Natural killer cell (primary cell): ENCODE measurements around the gene PAOX. TPM values are rescaled to one million over a fixed set of nuclear protein-coding genes. Genes with fewer than 3 reads are reported as not detected.

Experiments used
- ATAC-seq, 3 donors: fragments of 150-1000 bp in 2 of 3; fragments of 200-7000 bp in 1 of 3; cut with Tn5 transposase; 1 replicate in 1 of 3; 2 replicates in 2 of 3; pipeline ENCODE4 v1.10.0; 2021; ENCODE audit warnings: mild to moderate bottlenecking in 2 of 3, moderate library complexity in 2 of 3
- DNase-seq, 2 donors: peaks; one replicate each; pipeline versions ENCODE4 v3.0.0 to v3.0.0-alpha.2; 2013 to 2021; ENCODE audit warnings: mixed read lengths in 1 of 2
- H3K27ac ChIP-seq: one replicate; pipeline ENCODE4 v1.5.1; 2013; ENCODE audit warnings: mild to moderate bottlenecking, low read length
- H3K27me3 ChIP-seq: one replicate; pipeline ENCODE4 v1.6.1; 2013; ENCODE audit warnings: low read length; ENCODE audit not compliant: control insufficient read depth, insufficient read depth
- H3K36me3 ChIP-seq: one replicate; pipeline ENCODE4 v1.6.1; 2013; ENCODE audit warnings: low read length; ENCODE audit not compliant: control insufficient read depth, insufficient read depth
- H3K4me1 ChIP-seq: one replicate; pipeline ENCODE4 v1.6.1; 2013; ENCODE audit warnings: low read length; ENCODE audit not compliant: control insufficient read depth, insufficient read depth
- H3K4me3 ChIP-seq: one replicate; pipeline ENCODE4 v1.5.1; 2013; ENCODE audit warnings: low read length
- H3K9me3 ChIP-seq: one replicate; pipeline ENCODE4 v1.6.1; 2013; ENCODE audit warnings: low read length; ENCODE audit not compliant: control insufficient read depth, insufficient read depth
- H3K27ac Mint-ChIP-seq, 2 donors: one replicate each; pipeline ENCODE4 v1.8.0; 2022; ENCODE audit warnings: mild to moderate bottlenecking in 2 of 2, mixed read lengths in 2 of 2, moderate library complexity in 1 of 2
- H3K27me3 Mint-ChIP-seq, 2 donors: one replicate each; pipeline ENCODE4 v1.8.0; 2022; ENCODE audit warnings: low read depth in 2 of 2, mixed read lengths in 2 of 2
- H3K36me3 Mint-ChIP-seq: one replicate; pipeline ENCODE4 v1.8.0; 2022; ENCODE audit warnings: mixed read lengths
- H3K4me1 Mint-ChIP-seq, 2 donors: one replicate each; pipeline ENCODE4 v1.8.0; 2022; ENCODE audit warnings: mixed read lengths in 2 of 2
- H3K4me3 Mint-ChIP-seq: one replicate; pipeline ENCODE4 v1.8.0; 2022; ENCODE audit warnings: mild to moderate bottlenecking, moderate library complexity, mixed read lengths
- H3K9me3 Mint-ChIP-seq, 2 donors: one replicate each; pipeline ENCODE4 v1.8.0; 2022; ENCODE audit warnings: mixed read lengths in 2 of 2
- CTCF ChIP-seq: fragments of 200-600 bp; IDR thresholded peaks from one replicate; pipeline ENCODE4 v1.8.0; 2022; ENCODE audit warnings: antibody characterized with exemption
- WGBS: methylation state at CpG from one replicate; pipeline ENCODE4 v1.1.7; 2013; ENCODE audit warnings: missing lambda C conversion rate; ENCODE audit not compliant: insufficient coverage; 5-methylcytosine and 5-hydroxymethylcytosine counted together
- intact Hi-C: fragments of 100-400 bp; cut with micrococcal nuclease; formaldehyde crosslinking; loops from one replicate; pipeline ENCODE4 v1.14.2; 2022
- total RNA-seq, 4 donors: library from RNA; stranded (reverse); fragments of 120-200 nt in 1 of 4; gene quantifications; one replicate each; pipeline versions ENCODE4 v1.2.3 to v1.2.4, GENCODE V29; 2013 to 2022

PAOX gene
- total RNA-seq, 3 donors from 2014 or later (not counting 1 experiment from before 2014, with no cell fraction given), result 4.2 to 5.8 (median 5.5) TPM

GRCh38 chr10:133334503-133335245 is 44.4 kb upstream of the PAOX start:
- 23% methylated on average over 51 of the region's 51 CpGs for WGBS
- H3K27me3 ChIP-seq, result peaks cover 13% of the 10 kb centered on the region
- peaks cover 20 to 26% of the 10 kb centered on the region in 2 donors for H3K27me3 Mint-ChIP-seq
- intact Hi-C loops, result no loop called here
- peak overlapping the region; percentile 52 for H3K27ac ChIP-seq
- H3K4me1 ChIP-seq, result peaks cover 42% of the 10 kb centered on the region
- no peaks in the 10 kb centered on the region for H3K9me3 ChIP-seq
- H3K27ac Mint-ChIP-seq, result peak overlapping the region; percentile 67 to 90
- ATAC-seq (peak in 2 of 3 donors; percentile 19 to 47), DNase-seq (peak in 1 of 2 donors; percentile 65)
- no peaks in the 10 kb centered on the region for H3K9me3 Mint-ChIP-seq
- H3K36me3 ChIP-seq, result no peaks in the 10 kb centered on the region
- H3K36me3 Mint-ChIP-seq, result no peaks in the 10 kb centered on the region
- H3K4me1 Mint-ChIP-seq, result peaks cover 4 to 11% of the 10 kb centered on the region in 2 donors
- H3K4me3 Mint-ChIP-seq, result peak overlapping the region; percentile 83
- peak overlapping the region; percentile 50 for H3K4me3 ChIP-seq
- no peak for TF ChIP-seq CTCF

GRCh38 chr10:133335246-133336117 is 43.6 kb upstream of the PAOX start:
- Histone ChIP-seq H3K36me3 (no peaks in the 10 kb centered on the region), H3K27me3 (peaks cover 13% of the 10 kb centered on the region), H3K27ac (peak overlapping the region; percentile 52), H3K9me3 (no peaks in the 10 kb centered on the region), H3K4me3 (peak overlapping the region; percentile 50), H3K4me1 (peaks cover 37% of the 10 kb centered on the region)
- Mint-ChIP-seq H3K4me1 (peaks cover 0 to 7% of the 10 kb centered on the region in 2 donors), H3K4me3 (peak overlapping the region; percentile 59), H3K27me3 (peaks cover 17 to 22% of the 10 kb centered on the region in 2 donors), H3K27ac (peak overlapping the region; percentile 67 to 90), H3K9me3 (no peaks in the 10 kb centered on the region), H3K36me3 (no peaks in the 10 kb centered on the region)
- DNase-seq (peak; percentile 78 to 96), ATAC-seq (peak; percentile 41 to 51 (median 46))
- 2% methylated on average over 74 of the region's 75 CpGs for whole genome bisulfite sequencing
- no peak for TF ChIP-seq CTCF
- intact Hi-C loops, result no loop called here

GRCh38 chr10:133336118-133336576 is 42.9 kb upstream of the PAOX start:
- Mint-ChIP-seq H3K27ac (peak overlapping the region in 1 of 2 donors; percentile 90), H3K36me3 (no peaks in the 10 kb centered on the region), H3K4me1 (peaks cover 0 to 7% of the 10 kb centered on the region in 2 donors), H3K4me3 (no peak overlapping the region), H3K9me3 (no peaks in the 10 kb centered on the region), H3K27me3 (peaks cover 17 to 18% of the 10 kb centered on the region in 2 donors)
- ATAC-seq (peak in 1 of 3 donors; percentile 7), DNase-seq (no peak)
- intact Hi-C loops, result no loop called here
- peaks cover 37% of the 10 kb centered on the region for H3K4me1 ChIP-seq
- no peak for TF ChIP-seq CTCF
- no peaks in the 10 kb centered on the region for H3K36me3 ChIP-seq
- no peaks in the 10 kb centered on the region for H3K9me3 ChIP-seq
- H3K27me3 ChIP-seq, result peaks cover 13% of the 10 kb centered on the region
- no peak overlapping the region for H3K27ac ChIP-seq
- 7% methylated on average over 40 of the region's 41 CpGs for WGBS
- peak overlapping the region; percentile 50 for H3K4me3 ChIP-seq
